ENCODE results near the gene IST1.
"Not testable (repeated sequence)": the region's sequence is repeated elsewhere in the genome, so short reads cannot be mapped to it uniquely, and the experiment has no call there.

IST1 gene

DNA sequence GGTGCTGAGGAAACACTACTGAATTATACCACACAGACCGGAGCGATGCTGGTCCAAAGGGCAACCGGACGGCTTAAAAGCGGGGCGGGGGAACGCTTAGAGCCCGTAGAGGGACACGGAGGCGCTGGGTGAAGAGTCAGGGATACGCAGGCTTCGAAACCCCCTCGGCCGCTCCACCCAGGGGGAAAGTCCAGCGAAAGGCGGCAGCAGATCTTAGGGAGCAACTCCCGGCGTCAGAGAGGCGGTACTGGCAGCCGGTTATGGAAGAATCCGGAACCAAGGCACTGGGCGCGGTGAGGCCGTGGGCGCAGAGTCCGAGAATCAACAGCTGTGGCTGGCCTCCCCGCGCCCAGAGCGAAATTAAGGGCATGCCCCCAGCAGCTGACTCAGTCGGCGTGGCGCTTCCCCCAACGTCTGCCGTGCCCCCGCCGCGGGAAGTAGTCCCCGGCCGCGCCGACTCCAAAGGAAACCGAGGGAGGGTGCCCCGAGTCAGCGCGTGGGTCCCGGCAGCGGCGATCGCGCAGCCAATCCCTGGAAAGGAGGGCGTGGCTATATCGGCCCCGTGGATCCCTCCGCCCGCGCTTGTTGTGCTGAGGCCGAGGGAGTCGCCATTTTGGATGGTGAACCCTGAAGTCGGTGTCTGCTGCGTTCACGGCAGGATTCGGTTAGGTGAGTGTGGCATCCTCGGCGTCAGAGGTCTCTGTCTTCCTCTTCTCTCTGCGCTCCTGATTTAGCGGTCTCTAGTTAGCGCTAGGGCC, at the start of gene IST1:
Gene IST1 (plus strand): TSS at position 611 of the 758 bp plus-strand sequence. CDS start 20,110 bp downstream, outside the sequence.
- DNase-seq, result peak; percentile 53

DNA sequence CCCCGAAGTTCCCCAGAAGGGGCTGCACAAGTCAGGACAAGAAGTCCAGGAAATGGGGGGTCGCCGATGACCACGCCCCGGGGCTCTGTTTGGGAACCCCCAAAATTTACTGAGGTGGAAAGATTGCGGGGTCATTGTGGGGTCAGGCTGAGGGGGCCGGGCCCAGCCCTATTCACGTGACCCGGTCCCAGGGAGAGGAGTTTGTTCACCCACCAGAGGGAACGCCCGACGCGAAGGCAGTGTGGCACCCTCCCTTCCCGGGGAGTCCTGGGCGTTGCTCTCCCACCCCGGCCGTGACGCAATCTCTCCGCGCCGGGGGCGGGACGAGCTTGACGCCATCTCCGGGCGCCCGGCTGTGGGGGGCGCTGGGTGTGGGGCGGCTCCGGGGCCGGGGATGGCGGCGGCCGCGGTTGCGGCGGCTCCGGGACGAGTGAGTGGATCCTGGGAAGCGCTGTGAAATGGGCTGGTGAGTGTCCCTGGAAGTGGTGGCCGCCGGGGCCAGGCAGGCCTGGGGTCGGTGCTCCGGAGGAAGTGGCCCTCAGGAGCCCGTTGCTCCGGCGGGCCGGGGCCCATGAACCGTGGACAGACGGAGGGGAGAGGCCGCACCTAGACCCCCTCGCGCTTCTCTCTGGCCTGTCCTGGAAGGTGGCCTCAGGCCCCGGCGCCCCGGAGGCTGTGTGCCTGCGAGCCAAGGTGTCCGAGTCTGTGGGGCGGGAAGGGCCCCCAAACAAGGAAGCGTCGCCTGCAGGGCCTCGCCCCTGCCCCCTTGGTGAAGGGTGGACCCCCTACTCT, 49.5 kb upstream of the IST1 start, which contains the start of gene ATXN1L:
Gene ATXN1L (plus strand): TSS at position 338 of the 792 bp plus-strand sequence. CDS start 3,765 bp downstream, outside the sequence.
- DNase-seq, result no peak

DNA sequence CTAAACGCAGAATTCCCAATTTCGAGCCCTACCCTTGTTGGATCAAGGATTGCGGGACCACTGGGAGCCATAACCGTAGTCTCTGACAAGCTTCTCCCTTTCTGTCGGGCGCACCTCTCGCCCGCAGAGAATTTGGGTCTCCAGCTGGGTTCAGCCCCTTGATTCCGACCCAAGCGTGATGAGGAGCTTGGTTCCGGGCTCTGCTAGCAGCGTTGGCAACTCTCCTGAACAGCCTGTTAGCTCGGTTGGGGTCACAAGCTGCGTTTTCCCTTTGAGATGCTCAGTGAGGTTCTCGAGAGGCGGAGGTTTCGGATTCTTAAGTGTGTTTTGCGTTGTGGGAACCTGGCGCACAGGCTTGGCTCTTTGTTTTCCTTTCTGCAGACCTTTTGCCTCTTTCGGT, 48.9 kb upstream of the IST1 start:
- no peak for DNase-seq

DNA sequence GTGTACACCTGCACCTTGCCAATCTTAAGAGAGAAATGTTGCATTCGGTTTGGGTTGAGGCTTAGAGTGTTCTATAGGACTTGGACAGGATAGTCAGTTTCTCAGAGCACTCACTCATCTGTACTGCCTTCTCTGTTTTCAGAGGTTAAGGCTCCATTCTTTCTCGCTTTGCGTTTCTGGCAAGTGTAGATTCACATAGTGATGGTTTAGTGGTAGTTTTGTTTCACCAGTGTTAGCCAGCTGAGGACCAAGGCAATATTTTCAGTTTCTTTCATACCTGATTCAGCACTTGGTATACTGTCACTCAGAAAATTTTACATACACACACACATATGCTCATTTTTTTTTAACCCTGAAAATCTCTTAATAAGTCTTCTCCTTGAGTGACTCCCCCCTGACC, 48.2 kb upstream of the IST1 start:
- no peak for DNase-seq

DNA sequence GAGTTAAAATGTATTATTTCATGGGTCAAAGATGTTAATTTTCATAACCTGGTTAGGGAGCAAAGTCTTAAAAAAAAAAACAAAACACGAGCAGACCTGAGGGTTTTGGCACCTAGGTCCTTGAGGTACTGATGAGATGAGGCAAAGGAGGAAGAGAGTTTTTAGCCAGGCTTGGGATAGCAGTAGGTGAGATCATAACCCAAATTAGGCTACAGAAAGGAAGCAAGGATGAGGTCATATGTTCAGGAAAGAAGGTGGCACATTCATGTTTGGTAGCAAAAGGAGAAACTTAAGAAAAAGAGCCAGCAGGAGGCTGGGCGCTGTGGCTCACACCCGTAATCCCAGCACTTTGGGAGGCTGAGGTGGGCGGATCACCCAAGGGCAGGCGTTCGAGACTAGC, 46.7 kb upstream of the IST1 start:
- DNase-seq, result no peak

DNA sequence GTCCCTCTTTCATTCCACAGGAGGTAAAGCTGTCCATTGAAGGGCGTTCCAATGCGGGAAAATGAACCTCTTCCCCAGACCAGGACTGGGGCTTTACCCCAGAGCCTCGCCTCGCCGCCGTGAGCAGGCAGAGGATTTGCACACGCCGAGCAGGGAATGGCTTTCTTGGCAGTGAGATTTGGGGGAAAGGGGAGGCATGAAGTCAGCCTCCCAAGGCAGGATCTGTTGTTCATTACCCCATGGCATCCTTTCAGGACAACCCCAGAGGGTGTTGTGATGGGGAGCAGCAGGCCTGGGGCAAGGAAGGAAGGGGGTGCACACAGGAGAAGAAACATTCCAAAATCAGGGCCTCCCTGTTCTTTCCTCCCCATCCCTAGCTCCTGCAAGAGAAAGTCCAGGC, 43.6 kb upstream of the IST1 start:
- no peak for DNase-seq

DNA sequence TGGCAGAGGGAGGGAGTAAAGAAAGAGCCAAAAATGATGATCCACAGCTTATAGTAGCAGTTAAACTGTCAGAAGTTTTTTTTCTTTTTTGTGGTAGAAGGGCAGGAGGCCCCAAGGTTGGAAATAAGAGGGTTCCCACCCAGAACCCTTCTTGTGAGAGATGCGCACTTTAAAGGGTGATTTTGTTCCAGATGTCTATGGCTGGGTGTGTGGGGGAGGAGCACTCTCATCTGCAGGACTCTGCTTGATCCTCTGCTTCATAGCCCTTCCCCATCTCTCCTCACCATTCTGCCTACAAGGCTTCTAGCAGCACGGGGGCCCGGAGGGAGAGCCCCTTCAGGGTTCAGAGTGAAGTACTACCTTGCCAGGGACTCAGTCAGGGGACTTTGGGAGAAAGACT, 43.2 kb upstream of the IST1 start:
- no peak for DNase-seq

DNA sequence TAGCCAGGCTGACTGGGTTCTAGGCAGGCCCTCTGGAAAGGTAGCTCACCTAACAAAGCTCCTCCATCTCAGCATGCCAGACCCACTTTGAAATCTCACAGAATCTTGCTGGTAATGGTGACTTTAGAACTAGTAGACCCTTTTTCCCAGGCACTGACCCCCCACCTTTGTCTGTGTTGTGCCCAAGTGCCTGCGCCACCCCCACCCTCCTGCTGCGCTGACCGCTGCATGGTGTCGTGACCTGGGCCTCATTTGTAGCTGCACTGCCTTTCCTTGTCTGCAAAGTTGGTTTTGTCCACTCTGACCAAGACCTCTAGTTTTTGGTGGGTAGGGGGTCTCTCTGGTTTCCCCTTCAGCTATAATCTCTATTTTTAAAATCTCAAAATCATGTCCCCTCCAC, 42.8 kb upstream of the IST1 start:
- DNase-seq, result no peak

DNA sequence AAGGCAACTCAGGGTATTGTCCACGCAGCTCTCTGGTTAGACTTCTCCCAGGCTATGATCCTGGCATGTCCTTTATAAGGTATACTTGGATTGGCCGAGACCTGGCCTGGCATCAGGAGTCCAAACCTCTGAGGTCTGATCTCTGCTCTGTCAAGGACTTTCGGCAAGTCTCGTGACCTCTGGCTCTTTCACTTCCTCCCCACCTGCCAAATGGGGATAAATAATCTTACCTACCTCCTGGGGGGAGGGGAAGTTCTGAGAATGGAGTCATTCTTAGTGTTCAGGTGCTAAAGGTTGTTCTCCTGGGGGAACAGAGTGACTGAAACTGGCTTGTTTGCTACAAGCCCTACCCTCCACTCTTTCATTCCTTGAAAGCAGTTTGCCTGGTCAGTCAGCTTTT, 41.9 kb upstream of the IST1 start:
- DNase-seq, result no peak

DNA sequence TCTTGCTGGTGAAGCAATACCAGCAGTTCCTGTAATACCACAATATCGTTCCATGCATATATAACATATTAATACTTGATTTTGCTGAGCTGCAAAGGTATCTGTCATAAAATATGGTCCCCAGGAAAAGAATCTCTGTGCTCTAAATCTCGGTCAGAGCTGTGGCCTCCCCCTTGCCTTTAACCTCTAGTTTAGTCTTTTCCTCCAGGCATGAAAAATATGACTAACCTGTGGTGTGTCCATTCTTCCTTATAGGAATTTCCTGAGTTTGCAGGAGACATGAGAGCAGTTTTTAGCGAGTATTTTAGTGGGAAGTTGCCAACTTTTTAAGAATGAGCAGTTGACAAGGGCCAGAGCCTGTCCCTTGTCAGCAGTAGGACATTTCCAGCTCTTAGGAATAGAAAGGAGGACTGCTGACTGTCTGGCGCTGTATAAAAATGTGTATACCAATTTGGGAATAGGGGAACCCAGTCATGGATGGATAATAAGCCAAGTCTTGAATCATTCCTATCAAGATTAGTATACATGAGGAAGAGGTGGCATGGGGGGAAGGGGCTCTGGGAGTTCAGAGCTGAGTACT, 40.9 kb upstream of the IST1 start:
- no peak for DNase-seq

DNA sequence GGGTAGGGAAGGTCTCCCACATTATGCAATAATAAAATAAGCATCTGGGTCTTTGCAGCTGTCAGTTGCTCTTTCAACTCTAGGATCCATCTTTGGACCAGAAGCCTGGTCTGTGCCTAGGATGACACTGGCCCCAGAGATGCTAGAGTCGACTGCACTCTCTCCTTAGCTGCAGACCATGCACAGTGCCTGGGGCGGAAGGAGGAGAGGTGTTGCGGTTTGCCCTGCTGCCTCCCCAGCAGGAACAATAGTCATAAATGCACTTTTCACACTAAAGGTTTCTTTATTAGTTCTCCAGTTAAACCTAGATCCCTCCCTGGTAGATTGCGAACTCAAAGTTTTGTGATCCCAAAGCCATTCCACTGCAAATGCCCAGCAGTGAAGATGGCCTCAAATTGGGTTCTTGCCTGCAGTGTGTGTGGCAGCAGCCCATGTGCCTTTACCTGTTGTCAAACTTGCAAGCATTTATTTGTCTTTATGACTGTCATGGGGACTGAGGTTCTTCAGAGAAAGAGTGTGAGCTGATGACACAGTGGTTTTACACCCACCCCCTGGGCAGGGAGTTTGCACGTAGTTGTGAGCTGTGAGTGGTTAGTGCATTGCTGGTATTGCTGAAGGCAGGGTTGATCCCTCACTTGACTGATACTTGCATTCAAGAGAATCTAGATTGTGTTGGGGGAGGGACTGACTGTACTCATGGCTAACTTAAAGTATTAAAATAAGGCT, 39.2 kb upstream of the IST1 start:
- no peak for DNase-seq

DNA sequence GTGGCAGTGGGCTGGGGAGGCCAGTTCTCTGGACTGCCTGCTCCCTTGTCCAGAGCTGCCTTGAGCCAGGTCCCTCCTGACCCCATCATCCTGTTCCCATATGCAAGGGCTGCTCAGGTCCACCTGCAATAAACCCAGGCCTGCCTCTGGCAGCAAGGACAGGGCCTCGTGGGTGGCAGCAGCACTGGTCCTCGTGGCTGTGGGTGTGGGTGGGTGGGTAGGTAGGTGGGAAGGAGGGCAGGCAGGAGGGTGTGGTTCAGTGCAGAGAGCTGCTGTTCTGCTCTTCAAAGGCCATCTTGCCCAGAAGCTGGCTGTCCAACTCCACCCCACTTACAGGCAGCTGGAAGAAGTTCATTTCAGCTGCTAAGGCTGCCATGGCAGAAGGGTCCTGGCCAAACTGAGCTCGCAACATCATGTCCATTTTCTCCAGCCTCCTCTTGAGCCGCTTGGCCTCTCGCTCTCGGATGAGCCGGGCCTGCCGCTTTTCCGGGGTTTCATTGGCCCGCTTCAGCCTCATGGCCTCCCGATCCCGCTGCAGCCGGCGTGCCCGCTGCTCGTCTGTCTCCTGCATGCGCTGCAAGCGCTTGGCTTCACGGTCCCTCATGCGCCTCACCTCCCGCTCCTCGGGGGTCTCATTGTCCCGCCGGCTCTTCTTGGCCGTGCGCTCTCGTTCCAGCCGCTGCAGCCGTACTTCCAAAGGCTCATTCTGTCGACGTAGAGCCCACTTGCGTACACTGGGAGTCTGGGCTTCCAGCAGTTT, 35.4 kb upstream of the IST1 start:
- no peak for DNase-seq

DNA sequence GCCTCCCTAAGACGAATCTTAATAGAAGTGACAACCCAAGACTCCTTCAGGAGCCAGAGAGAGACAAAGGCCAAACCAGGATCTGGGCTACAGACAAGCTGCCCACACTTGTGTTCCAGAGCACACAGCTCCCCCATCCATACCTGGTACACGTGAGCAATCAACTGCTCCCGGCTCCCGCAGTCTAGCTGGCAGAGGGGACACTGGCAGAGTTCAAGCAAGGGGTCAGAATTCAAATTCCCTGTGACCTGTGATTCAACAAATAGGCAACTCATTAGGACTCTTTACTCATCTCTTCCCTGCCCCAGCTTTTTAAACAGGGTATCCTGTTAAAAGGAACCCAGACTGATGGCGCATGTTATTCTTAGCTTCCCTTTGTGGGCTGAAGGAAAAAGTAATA, 31.3 kb upstream of the IST1 start:
- DNase-seq, result no peak

DNA sequence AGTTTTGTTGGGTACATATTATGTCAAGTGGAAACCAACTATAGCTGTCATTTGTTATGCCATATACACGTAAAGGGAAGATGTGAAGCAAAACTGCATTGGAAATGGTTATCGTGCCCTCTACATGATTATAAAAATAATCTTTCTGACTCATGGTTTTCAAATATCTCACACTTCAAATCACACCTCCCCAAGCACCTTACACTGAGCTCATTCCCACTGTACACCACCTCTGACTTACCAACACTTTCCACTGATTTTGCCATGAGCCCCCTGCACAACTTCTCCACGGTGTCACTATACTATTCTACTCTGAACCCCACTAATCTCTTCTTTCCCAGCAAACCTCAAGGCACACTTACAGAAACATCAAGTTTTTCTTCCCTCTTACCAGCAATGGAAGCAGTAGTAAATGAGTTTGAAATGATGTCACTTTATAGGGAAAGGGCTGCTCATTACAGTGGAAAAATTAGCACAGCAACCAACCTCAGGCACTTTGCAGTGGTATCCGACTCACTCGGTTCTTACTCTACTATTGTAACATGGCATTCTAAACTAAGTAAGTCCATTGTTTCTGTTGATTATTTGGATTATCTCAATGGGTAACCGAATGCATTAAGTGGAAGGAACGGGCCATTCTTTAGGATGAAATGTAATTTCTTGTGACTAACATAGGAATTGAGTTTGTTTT, 30.0 kb upstream of the IST1 start:
- DNase-seq, result no peak

DNA sequence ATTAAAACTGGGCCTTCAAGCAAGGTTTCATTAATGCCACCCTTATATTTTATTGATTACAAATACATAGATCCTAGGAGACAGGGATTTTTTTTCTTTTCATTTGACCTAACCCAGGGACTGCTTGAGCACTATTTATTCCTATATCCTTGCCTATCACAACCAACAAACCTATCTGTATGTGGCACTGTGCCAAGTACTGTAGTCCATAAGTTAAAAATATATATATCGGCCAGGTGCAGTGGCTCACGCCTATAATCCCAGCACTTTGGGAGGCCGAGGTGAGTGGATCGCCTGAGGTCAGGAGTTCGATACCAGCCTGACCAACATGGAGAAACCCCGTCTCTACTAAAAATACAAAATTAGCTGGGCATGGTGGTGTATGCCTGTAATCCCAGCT, 28.2 kb upstream of the IST1 start:
- DNase-seq, result not testable (repeated sequence)

DNA sequence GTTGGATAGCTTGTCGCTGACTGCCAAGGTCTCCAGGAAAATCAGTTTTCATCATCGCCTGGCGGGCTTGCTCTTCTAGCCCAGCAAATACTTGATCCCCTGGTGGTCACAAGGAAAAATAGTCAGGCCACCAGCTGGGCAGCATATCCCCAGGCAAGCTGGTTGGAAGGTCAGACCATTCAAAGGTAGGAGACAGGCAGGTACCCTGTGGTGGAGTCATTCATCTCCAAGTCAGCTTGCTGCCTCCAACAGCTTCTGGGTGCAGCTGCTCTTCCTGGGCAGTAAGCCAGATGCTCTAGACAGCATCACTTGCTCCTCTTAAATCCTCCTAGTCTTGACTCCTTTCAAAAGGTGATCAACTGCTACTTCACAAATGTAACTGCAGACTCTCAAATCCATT, 27.4 kb upstream of the IST1 start:
- DNase-seq, result no peak

DNA sequence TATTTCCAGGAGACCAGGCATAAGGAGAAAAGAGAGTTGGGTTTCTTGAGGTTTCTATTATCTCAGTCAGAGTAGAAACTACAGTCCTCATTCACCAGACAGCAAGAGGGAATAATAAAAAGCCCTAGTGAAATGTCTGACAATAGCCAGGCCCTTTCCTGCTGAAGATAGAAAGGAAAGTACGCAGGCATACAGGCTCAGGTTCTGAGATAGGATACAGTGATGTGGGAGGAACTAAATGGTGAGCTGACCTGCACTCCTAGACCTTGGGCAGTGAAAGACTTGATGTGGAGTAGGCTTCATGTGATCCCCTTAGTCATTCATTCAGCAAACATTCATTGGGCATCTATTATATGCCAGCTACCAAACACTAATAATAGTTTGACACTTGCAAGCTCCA, 26.2 kb upstream of the IST1 start:
- no peak for DNase-seq

DNA sequence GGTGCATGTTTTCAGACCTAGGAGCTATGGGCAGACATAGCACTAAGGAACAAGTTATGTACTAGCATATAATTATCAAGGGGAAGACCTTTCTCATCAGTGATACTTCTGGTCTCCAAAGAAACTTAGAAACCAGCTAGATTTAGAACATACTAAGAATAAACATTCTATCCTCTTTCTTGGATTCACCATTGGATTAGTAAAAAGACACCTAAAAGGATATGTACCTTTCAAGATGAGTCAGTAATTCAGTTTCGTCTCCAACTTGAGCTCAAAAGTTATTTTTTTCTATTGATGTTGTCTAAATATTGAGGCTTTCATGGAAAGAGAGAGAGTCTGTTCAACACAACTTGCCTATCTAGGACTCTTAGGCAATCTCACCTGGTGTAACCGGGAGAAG, 24.5 kb upstream of the IST1 start:
- no peak for DNase-seq

DNA sequence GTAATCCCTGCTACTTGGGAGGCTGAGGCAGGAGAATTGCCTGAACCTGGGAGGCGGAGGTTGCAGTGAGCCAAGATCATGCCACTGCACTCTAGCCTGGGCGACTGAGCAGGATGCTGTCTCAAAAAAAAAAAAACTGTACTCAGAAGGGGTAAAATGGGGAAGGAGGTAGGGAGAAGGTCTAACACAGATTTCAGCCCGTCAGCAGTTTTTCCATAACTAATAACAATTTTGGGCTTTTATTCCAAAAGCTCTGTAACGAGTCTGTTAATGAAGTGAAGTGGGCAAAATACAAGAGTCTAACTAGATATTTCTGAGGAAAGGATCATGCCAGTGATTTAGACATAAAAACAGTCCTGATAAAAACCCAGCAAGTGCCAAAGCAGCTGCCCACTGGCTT, 22.1 kb upstream of the IST1 start:
- DNase-seq, result no peak

DNA sequence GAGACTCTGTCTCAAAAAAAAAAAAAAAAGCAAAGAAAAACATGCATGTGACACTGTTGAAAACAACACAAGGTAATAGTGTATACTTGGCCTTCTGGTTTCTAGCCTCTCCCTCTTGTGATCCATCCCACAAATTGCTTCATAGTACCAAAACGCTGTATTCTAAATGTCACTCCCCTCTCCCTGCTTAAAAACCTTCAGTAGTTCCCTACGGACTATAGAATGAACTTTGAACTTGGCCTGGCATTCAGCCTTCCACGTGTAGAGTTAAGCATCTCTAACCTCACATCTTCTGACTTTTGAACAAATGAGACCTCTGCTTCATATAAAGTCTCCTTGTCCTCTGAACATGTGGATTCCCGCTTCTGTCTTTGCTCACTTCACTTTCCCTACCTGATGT, 16.4 kb upstream of the IST1 start:
- no peak for DNase-seq

DNA sequence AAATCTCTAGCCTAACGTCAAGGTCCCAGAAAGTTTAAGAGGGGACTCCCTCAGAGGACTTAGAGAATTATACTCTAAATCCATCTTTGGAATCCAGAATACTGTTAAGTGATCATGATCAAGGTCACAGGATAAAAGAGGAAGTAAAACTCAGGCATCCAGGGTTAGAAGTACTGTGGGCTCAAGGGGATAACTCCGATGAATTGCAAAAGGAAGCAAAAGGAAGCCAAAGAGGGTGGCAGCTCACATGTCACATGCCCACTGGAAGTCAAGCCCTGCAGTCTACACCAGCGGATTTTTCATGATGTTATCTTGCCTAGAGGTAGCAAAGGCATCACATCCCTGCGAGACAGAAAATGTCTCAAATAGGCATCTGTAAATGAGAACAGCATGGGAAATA, 15.2 kb upstream of the IST1 start:
- DNase-seq, result no peak

Measured in NCI-H187 treated with DMSO at 0.1 percent for 48 hours (cell line).